HEK293 (cell line): ENCODE results near the gene DEFB119.

Experiments used
- GLIS1 ChIP-seq: fragments of 450-650 bp; formaldehyde crosslinking; IDR thresholded peaks from 2 replicates; pipeline ENCODE4 v1.5.1; 2016; ENCODE audit warnings: missing biosample characterization, missing genetic modification characterization
- IKZF3 ChIP-seq: fragments of 450-650 bp; IDR thresholded peaks from 2 replicates; pipeline ENCODE4 v1.5.0; 2018; ENCODE audit warnings: missing biosample characterization, mild to moderate bottlenecking, missing genetic modification characterization, moderate library complexity
- KLF10 ChIP-seq: fragments of 450-650 bp; IDR thresholded peaks from 2 replicates; pipeline ENCODE4 v1.5.1; 2018; ENCODE audit warnings: missing biosample characterization, mild to moderate bottlenecking, missing genetic modification characterization
- PRDM1 ChIP-seq: fragments of 450-650 bp; formaldehyde crosslinking; IDR thresholded peaks from 2 replicates; pipeline ENCODE4; 2016; ENCODE audit warnings: missing biosample characterization, missing genetic modification characterization
- SCRT2 ChIP-seq: fragments of 450-650 bp; formaldehyde crosslinking; IDR thresholded peaks from 2 replicates; pipeline ENCODE4 v1.5.1; 2016; ENCODE audit warnings: missing biosample characterization, missing genetic modification characterization
- ZBTB11 ChIP-seq: fragments of 450-650 bp; formaldehyde crosslinking; conservative IDR thresholded peaks from 2 replicates; pipeline ENCODE4 v1.5.1; 2016; ENCODE audit warnings: low read depth, missing biosample characterization, missing genetic modification characterization
- ZNF140 ChIP-seq: fragments of 450-650 bp; formaldehyde crosslinking; IDR thresholded peaks from 2 replicates; pipeline ENCODE4 v1.5.1; 2016; ENCODE audit warnings: missing biosample characterization, missing genetic modification characterization
- ZNF274 ChIP-seq, 2 experiments: fragments of 200-500 bp in 1 of 2; fragments of 450-650 bp in 1 of 2; sonication (Bioruptor generic) in 1 of 2; formaldehyde crosslinking in 1 of 2; IDR thresholded peaks; 2 replicates each; pipeline versions ENCODE4 v1.5.1 to v1.6.1; 2014 to 2016; ENCODE audit warnings: borderline replicate concordance in 1 of 2, inconsistent platforms in 1 of 2, low read length in 1 of 2, missing biosample characterization in 1 of 2, missing genetic modification characterization in 1 of 2
- ZNF558 ChIP-seq: fragments of 450-650 bp; formaldehyde crosslinking; IDR thresholded peaks from 2 replicates; pipeline ENCODE4 v1.5.1; 2016; ENCODE audit warnings: missing biosample characterization, missing genetic modification characterization
- ZNF639 ChIP-seq: fragments of 450-650 bp; formaldehyde crosslinking; IDR thresholded peaks from 2 replicates; pipeline ENCODE4 v1.5.1; 2016; ENCODE audit warnings: missing biosample characterization, missing genetic modification characterization
- ZNF837 ChIP-seq: fragments of 450-650 bp; formaldehyde crosslinking; IDR thresholded peaks from 2 replicates; pipeline ENCODE4 v1.5.1; 2016; ENCODE audit warnings: missing biosample characterization, missing genetic modification characterization
- TF ChIP-seq, protein P1 (sequence below): fragments of 450-650 bp; formaldehyde crosslinking; IDR thresholded peaks from 2 replicates; pipeline ENCODE4 v1.5.1; 2016; ENCODE audit warnings: missing biosample characterization, missing genetic modification characterization
- TF ChIP-seq, protein P2 (sequence below): fragments of 450-650 bp; formaldehyde crosslinking; IDR thresholded peaks from 2 replicates; pipeline ENCODE4 v1.5.1; 2016; ENCODE audit warnings: missing biosample characterization, missing genetic modification characterization

- TF ChIP-seq, protein P1, sequence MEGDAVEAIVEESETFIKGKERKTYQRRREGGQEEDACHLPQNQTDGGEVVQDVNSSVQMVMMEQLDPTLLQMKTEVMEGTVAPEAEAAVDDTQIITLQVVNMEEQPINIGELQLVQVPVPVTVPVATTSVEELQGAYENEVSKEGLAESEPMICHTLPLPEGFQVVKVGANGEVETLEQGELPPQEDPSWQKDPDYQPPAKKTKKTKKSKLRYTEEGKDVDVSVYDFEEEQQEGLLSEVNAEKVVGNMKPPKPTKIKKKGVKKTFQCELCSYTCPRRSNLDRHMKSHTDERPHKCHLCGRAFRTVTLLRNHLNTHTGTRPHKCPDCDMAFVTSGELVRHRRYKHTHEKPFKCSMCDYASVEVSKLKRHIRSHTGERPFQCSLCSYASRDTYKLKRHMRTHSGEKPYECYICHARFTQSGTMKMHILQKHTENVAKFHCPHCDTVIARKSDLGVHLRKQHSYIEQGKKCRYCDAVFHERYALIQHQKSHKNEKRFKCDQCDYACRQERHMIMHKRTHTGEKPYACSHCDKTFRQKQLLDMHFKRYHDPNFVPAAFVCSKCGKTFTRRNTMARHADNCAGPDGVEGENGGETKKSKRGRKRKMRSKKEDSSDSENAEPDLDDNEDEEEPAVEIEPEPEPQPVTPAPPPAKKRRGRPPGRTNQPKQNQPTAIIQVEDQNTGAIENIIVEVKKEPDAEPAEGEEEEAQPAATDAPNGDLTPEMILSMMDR (tag by site-specific recombination), result no peak
- TF ChIP-seq ZNF558 (tag by site-specific recombination) (no peak), ZNF274 (IDR thresholded peaks at IDR 0.05; ENCODE audit: low read length) (no peak), ZNF274 (tag by site-specific recombination; IDR thresholded peaks at IDR 0.05; ENCODE audit: borderline replicate concordance) (no peak), ZNF639 (tag by site-specific recombination) (no peak), PRDM1 (tag by site-specific recombination) (no peak), KLF10 (tag by site-specific recombination) (no peak), GLIS1 (tag by site-specific recombination) (no peak), SCRT2 (tag by site-specific recombination) (no peak), ZBTB11 (tag by site-specific recombination) (no peak), IKZF3 (tag by site-specific recombination) (no peak), ZNF837 (tag by site-specific recombination) (no peak), ZNF140 (tag by site-specific recombination) (no peak)
- TF ChIP-seq, protein P2, sequence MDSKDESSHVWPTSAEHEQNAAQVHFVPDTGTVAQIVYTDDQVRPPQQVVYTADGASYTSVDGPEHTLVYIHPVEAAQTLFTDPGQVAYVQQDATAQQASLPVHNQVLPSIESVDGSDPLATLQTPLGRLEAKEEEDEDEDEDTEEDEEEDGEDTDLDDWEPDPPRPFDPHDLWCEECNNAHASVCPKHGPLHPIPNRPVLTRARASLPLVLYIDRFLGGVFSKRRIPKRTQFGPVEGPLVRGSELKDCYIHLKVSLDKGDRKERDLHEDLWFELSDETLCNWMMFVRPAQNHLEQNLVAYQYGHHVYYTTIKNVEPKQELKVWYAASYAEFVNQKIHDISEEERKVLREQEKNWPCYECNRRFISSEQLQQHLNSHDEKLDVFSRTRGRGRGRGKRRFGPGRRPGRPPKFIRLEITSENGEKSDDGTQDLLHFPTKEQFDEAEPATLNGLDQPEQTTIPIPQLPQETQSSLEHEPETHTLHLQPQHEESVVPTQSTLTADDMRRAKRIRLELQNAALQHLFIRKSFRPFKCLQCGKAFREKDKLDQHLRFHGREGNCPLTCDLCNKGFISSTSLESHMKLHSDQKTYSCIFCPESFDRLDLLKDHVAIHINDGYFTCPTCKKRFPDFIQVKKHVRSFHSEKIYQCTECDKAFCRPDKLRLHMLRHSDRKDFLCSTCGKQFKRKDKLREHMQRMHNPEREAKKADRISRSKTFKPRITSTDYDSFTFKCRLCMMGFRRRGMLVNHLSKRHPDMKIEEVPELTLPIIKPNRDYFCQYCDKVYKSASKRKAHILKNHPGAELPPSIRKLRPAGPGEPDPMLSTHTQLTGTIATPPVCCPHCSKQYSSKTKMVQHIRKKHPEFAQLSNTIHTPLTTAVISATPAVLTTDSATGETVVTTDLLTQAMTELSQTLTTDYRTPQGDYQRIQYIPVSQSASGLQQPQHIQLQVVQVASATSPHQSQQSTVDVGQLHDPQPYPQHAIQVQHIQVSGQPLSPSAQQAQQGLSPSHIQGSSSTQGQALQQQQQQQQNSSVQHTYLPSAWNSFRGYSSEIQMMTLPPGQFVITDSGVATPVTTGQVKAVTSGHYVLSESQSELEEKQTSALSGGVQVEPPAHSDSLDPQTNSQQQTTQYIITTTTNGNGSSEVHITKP (tag by site-specific recombination), result no peak
Measured at GRCh38 chr20:31418307-31418706, 27.9 kb upstream of the DEFB119 start.
